Measurements from ENCODE around the gene STRIP1. TPM values are rescaled to one million over a fixed set of nuclear protein-coding genes. Genes with fewer than 3 reads are reported as not detected.
A peak's percentile ranks its signal among the peaks of the same experiment; 100 is the strongest.

The STRIP1 gene
- total RNA-seq, 4 donors from 2014 or later = 26.2 to 43.5 (median 35.3) TPM

DNA sequence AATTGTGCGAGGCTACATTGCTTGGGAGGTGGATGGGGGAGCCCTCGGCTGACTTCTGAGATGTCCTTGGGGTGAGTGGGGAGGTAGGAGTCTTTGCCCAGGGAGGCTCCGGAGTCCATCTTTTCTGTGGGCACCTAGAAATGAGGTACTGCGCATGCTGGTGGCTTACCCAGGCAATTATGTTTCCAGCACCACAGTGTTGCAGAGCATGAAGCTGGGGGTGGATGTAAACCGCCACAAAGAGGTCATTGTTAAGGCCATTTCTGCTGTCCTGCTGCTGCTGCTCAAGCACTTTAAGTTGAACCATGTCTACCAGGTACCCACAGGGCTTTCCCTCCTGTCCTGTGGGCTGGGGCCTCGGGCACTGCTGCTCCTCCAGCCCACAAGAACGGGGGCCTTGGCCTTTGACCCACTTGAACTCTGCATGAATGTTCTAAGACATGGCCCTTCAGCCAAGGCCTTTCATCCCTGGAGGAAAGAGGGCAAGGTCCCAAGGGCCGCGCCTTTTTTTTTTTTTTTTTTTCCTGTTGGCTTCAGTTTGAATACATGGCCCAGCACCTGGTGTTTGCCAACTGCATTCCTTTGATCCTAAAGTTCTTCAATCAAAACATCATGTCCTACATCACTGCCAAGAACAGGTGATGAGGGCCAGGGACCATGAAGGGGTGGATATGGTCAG is 14.6 kb downstream of the STRIP1 start:
- H3K27me3 ChIP-seq = no peaks in the 10 kb centered on the region
- TF ChIP-seq POLR2AphosphoS5 (IDR thresholded peaks at IDR 0.05) (no peak), POLR2A (IDR thresholded peaks at IDR 0.05; ENCODE audit: low read depth) (no peak), EP300 (IDR thresholded peaks at IDR 0.05) (no peak), CTCF (IDR thresholded peaks at IDR 0.05) (no peak)
- no peak overlapping the region for H3K4me3 ChIP-seq
- intact Hi-C loops (cut with DNase I) = no loop called here
- peaks cover 58 to 100% (median 98%) of the 10 kb centered on the region in 4 donors for H3K36me3 ChIP-seq
- 87% methylated on average over 9 of the region's 9 CpGs for WGBS
- H3K27ac ChIP-seq (replicated peaks in 1 of 4) = peak overlapping the region in 1 of 4 donors; percentile 13
- peaks cover 24 to 28% (median 26%) of the 10 kb centered on the region in 4 donors for H3K4me1 ChIP-seq
- H3K9me3 ChIP-seq = no peaks in the 10 kb centered on the region
- no peak for DNase-seq (ENCODE audit: extremely low spot score)

- Histone ChIP-seq H3K4me3 (no peak overlapping the region), H3K4me1 (peaks cover 24 to 30% (median 27%) of the 10 kb centered on the region in 4 donors), H3K27ac (replicated peaks in 1 of 4) (peak overlapping the region in 1 of 4 donors; percentile 13), H3K9me3 (no peaks in the 10 kb centered on the region), H3K27me3 (no peaks in the 10 kb centered on the region), H3K36me3 (peaks cover 58 to 100% (median 99%) of the 10 kb centered on the region in 4 donors)
- 87% methylated on average over 8 of the region's 11 CpGs for WGBS
- no peak for TF ChIP-seq EP300 (IDR thresholded peaks at IDR 0.05)
- no peak for TF ChIP-seq POLR2A (IDR thresholded peaks at IDR 0.05; ENCODE audit: low read depth)
- TF ChIP-seq CTCF (IDR thresholded peaks at IDR 0.05) = no peak
- no peak for TF ChIP-seq POLR2AphosphoS5 (IDR thresholded peaks at IDR 0.05)
- intact Hi-C loops (cut with DNase I) = loop anchor here (10.0 kb wide), 1 partner anchor 415 kb away; no protein-coding TSS in a partner anchor
- no peak for DNase-seq (ENCODE audit: extremely low spot score)
Measured at GRCh38 chr1:110049801-110050601, 15.6 kb downstream of the STRIP1 start.

GRCh38 chr1:110050602-110051261 is 16.3 kb downstream of the STRIP1 start:
- no peak for TF ChIP-seq POLR2A (IDR thresholded peaks at IDR 0.05; ENCODE audit: low read depth)
- Histone ChIP-seq H3K27ac (replicated peaks in 1 of 4) (peak overlapping the region in 1 of 4 donors; percentile 13), H3K27me3 (no peaks in the 10 kb centered on the region), H3K9me3 (no peaks in the 10 kb centered on the region), H3K4me3 (no peak overlapping the region), H3K4me1 (peaks cover 26 to 36% (median 30%) of the 10 kb centered on the region in 4 donors), H3K36me3 (peaks cover 53 to 100% (median 99%) of the 10 kb centered on the region in 4 donors)
- 67% methylated on average over 4 of the region's 4 CpGs for WGBS
- DNase-seq (ENCODE audit: extremely low spot score) = no peak
- intact Hi-C loops (cut with DNase I) = loop anchor here (10.0 kb wide), 1 partner anchor 414 kb away; no protein-coding TSS in a partner anchor

DNA sequence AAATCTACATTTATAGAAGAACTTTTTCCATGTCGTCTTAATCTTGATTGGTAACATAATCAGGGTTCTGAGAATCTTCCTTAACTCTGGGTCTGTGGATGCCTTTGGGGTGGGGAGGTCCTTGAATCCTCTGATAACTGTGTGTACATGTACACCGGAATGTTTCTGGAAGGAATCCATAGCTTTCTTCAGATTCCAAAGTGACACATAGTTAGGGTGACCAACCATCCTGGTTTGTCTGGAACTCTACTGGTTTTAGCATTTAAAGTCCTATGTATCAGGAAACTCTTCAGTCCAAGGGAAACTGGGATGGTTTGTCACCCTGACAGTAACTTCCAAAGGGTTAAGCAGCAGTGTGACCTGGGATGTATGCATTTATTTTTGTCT is 16.8 kb downstream of the STRIP1 start:
- Histone ChIP-seq H3K36me3 (peaks cover 52 to 100% (median 99%) of the 10 kb centered on the region in 4 donors), H3K9me3 (no peaks in the 10 kb centered on the region), H3K27ac (replicated peaks in 1 of 4) (no peak overlapping the region), H3K27me3 (no peaks in the 10 kb centered on the region), H3K4me3 (no peak overlapping the region), H3K4me1 (peaks cover 28 to 41% (median 35%) of the 10 kb centered on the region in 4 donors)
- intact Hi-C loops (cut with DNase I) = loop anchor here (10.0 kb wide), 1 partner anchor 414 kb away; no protein-coding TSS in a partner anchor
- DNase-seq (ENCODE audit: extremely low spot score) = no peak
- no peak for TF ChIP-seq EP300 (IDR thresholded peaks at IDR 0.05)
- TF ChIP-seq POLR2A (IDR thresholded peaks at IDR 0.05; ENCODE audit: low read depth) = no peak
- no peak for TF ChIP-seq CTCF (IDR thresholded peaks at IDR 0.05)
- TF ChIP-seq POLR2AphosphoS5 (IDR thresholded peaks at IDR 0.05) = no peak
- 62% methylated on average over 2 of the region's 2 CpGs for WGBS
